Activated CD4-positive, alpha-beta T cell treated with anti-CD3 and anti-CD28 coated beads for 36 hours (primary cell): ENCODE results near the gene CHST9. TPM values are rescaled to one million over a fixed set of nuclear protein-coding genes. Genes with fewer than 3 reads are reported as not detected.
A peak's percentile ranks its signal among the peaks of the same experiment; 100 is the strongest.
"Not testable (repeated sequence)": the region's sequence is repeated elsewhere in the genome, so short reads cannot be mapped to it uniquely, and the experiment has no call there.

Source experiments
- ATAC-seq: fragments of 200-7000 bp; cut with Tn5 transposase; one replicate; pipeline ENCODE4 v1.10.0; 2021; ENCODE audit warnings: mild to moderate bottlenecking, moderate library complexity
- CTCF ChIA-PET: fragments of 350-600 bp; sonication (Branson Sonifier 250); formaldehyde crosslinking; loops from one replicate; lab custom pipeline; 2021; ENCODE audit warnings: antibody characterized with exemption; lab: Charles Lee
- POLR2A ChIA-PET: fragments of 350-600 bp; sonication (Branson Sonifier 250); formaldehyde crosslinking; loops from one replicate; lab custom pipeline; 2021; ENCODE audit warnings: antibody characterized with exemption, inconsistent platforms; lab: Charles Lee
- DNase-seq: peaks from one replicate; pipeline ENCODE4 v3.0.0-alpha.2; 2020
- H3K27ac Mint-ChIP-seq: one replicate; pipeline ENCODE4 v1.8.0; 2021; ENCODE audit warnings: mixed read lengths
- H3K27me3 Mint-ChIP-seq: one replicate; pipeline ENCODE4 v1.8.0; 2021; ENCODE audit warnings: mixed read lengths
- H3K36me3 Mint-ChIP-seq: one replicate; pipeline ENCODE4 v1.8.0; 2021; ENCODE audit warnings: low read depth, mixed read lengths
- H3K4me1 Mint-ChIP-seq: one replicate; pipeline ENCODE4 v1.8.0; 2021; ENCODE audit warnings: mixed read lengths
- H3K4me3 Mint-ChIP-seq: one replicate; pipeline ENCODE4 v1.8.0; 2021; ENCODE audit warnings: mild to moderate bottlenecking, moderate library complexity, mixed read lengths
- H3K9me3 Mint-ChIP-seq: one replicate; pipeline ENCODE4 v1.8.0; 2021; ENCODE audit warnings: low read depth, mixed read lengths
- intact Hi-C, 2 experiments: fragments of 100-400 bp; cut with DNase I in 1 of 2; cut with micrococcal nuclease in 1 of 2; formaldehyde crosslinking; loops; one replicate each; pipeline versions ENCODE4 v1.14.2 to v1.15.1; 2022 to 2024; cut with DNase I, micrococcal nuclease
- total RNA-seq, 2 experiments: library from RNA; stranded (reverse); gene quantifications; one replicate each; pipeline ENCODE4 v1.2.3, GENCODE V29; 2021

The CHST9 gene
- total RNA-seq, 2 experiments from 2014 or later, result not detected

DNA sequence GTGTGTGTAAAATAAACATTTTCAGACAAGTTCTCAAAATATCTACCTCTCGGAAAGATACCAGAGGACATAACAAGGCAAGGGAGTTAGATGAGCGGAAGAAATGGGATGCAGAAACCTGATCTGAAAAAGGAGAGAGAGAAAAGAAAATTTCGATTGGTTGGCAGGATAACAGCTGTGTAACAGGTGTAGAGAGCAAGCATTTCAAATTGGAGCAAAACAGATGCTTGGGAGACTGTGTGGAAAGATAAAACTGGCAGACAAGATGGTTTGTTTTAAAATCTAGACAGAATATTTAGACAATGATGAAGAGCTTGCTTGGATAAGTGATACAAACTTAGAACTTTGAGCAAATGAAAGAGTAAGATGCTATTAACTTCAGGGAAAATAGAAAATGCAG is 20.2 kb downstream of the CHST9 start:
- Mint-ChIP-seq H3K27me3 (no peaks in the 10 kb centered on the region), H3K4me1 (no peaks in the 10 kb centered on the region), H3K4me3 (no peak overlapping the region), H3K27ac (no peak overlapping the region), H3K36me3 (no peaks in the 10 kb centered on the region), H3K9me3 (peaks cover 20% of the 10 kb centered on the region)
- POLR2A ChIA-PET, result no interaction called here
- CTCF ChIA-PET, result no interaction called here
- intact Hi-C loops, result no loop called here
- DNase-seq, result no peak
- no peak for ATAC-seq

DNA sequence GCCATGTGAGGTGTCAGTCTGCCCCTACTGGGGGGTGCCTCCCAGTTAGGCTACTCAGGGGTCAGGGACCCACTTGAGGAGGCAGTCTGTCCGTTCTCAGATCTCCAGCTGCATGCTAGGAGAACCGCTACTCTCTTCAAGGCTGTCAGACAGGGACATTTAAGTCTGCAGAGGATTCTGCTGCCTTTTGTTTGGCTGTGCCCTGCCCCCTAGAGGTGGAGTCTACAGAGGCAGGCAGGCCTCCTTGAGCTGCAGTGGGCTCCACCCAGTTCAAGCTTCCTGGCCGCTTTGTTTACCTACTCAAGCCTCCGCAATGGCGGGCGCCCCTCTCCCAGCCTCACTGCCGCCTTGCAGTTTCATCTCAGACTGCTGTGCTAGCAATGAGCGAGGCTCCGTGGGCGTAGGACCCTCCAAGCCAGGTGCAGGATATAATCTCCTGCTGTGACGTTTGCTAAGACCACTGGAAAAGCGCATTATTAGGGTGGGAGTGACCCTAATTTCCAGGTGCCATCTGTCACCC is 21.9 kb downstream of the CHST9 start:
- CTCF ChIA-PET, H3K4me1 Mint-ChIP-seq, H3K36me3 Mint-ChIP-seq, H3K4me3 Mint-ChIP-seq, POLR2A ChIA-PET, intact Hi-C loops, ATAC-seq, H3K27ac Mint-ChIP-seq, H3K27me3 Mint-ChIP-seq: not testable (repeated sequence)
- H3K9me3 Mint-ChIP-seq, result peaks cover 20% of the 10 kb centered on the region
- peak; percentile 5 for DNase-seq

GRCh38 chr18:27149240-27149639 is 35.9 kb downstream of the CHST9 start:
- H3K4me3 Mint-ChIP-seq, DNase-seq, intact Hi-C loops, H3K27ac Mint-ChIP-seq, CTCF ChIA-PET, ATAC-seq, H3K36me3 Mint-ChIP-seq, H3K4me1 Mint-ChIP-seq, H3K27me3 Mint-ChIP-seq, POLR2A ChIA-PET: not testable (repeated sequence)
- peaks cover 23% of the 10 kb centered on the region for H3K9me3 Mint-ChIP-seq

DNA sequence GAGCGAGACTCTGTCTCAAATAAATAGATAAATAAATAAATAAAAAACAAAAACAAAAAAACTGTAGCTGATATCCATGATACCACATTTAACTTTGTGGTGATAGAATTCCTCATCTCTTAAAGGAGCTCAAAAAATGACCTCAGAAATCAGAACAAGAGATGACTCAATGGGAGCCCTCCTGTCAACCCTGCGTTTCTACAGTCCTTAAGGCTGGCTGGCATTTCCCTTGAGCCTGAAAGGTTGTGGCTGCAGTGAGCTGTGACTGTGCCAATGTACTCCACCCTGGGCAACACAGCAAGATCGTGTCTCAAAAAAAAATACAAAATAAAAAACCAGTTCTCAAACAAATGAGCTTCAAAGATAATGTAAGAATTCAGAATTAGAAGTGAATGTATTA is 40.4 kb downstream of the CHST9 start:
- ChIA-PET CTCF (no interaction called here), POLR2A (no interaction called here)
- ATAC-seq (no peak), DNase-seq (no peak)
- H3K9me3 Mint-ChIP-seq, result peaks cover 10% of the 10 kb centered on the region
- H3K27ac Mint-ChIP-seq, result no peak overlapping the region
- H3K4me3 Mint-ChIP-seq, result no peak overlapping the region
- H3K4me1 Mint-ChIP-seq, result no peaks in the 10 kb centered on the region
- no peaks in the 10 kb centered on the region for H3K36me3 Mint-ChIP-seq
- intact Hi-C loops, result no loop called here
- no peaks in the 10 kb centered on the region for H3K27me3 Mint-ChIP-seq

- POLR2A ChIA-PET, result no interaction called here
- no peak for ATAC-seq
These were observed 41.4 kb downstream of the CHST9 start for GRCh38 chr18:27143580-27144287.

GRCh38 chr18:27142891-27143290 is 42.2 kb downstream of the CHST9 start:
- no peak overlapping the region for H3K27ac Mint-ChIP-seq
- DNase-seq, result no peak
- no peaks in the 10 kb centered on the region for H3K4me1 Mint-ChIP-seq
- POLR2A ChIA-PET, result no interaction called here
- no peaks in the 10 kb centered on the region for H3K36me3 Mint-ChIP-seq
- no peak for ATAC-seq
- peaks cover 7% of the 10 kb centered on the region for H3K9me3 Mint-ChIP-seq
- H3K4me3 Mint-ChIP-seq, result no peak overlapping the region
- CTCF ChIA-PET, result no interaction called here
- no peaks in the 10 kb centered on the region for H3K27me3 Mint-ChIP-seq
- intact Hi-C loops, result no loop called here

More at GRCh38 chr18:27143580-27144287, 41.4 kb downstream of the CHST9 start:
- no peaks in the 10 kb centered on the region for H3K36me3 Mint-ChIP-seq
- H3K4me1 Mint-ChIP-seq, result no peaks in the 10 kb centered on the region
- intact Hi-C loops, result no loop called here
- H3K4me3 Mint-ChIP-seq, result no peak overlapping the region
- no peak overlapping the region for H3K27ac Mint-ChIP-seq
- no peaks in the 10 kb centered on the region for H3K27me3 Mint-ChIP-seq
- CTCF ChIA-PET, result no interaction called here
- peaks cover 7% of the 10 kb centered on the region for H3K9me3 Mint-ChIP-seq
- DNase-seq, result no peak

DNA sequence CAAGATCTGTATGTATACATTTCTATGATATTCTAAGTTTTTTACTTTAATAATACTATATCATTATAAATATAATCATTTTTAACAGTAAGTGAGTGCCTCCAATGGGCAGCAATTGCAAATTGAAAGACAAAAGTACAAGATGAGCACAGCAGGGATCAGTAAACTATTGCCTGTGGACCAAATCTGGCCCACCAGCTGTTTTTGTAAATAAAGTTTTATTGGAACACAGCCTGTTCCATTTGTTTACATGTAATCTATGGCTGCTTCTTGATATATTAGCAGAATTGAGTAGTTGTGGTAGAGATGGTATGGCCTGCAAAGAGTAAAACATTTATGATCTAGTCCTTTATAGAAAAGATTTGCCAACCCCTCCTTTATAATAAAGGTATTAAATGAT is 43.2 kb downstream of the CHST9 start:
- CTCF ChIA-PET, result no interaction called here
- Mint-ChIP-seq H3K4me3 (no peak overlapping the region), H3K4me1 (no peaks in the 10 kb centered on the region), H3K27me3 (no peaks in the 10 kb centered on the region), H3K9me3 (peaks cover 2% of the 10 kb centered on the region), H3K36me3 (no peaks in the 10 kb centered on the region), H3K27ac (no peak overlapping the region)
- POLR2A ChIA-PET, result no interaction called here
- ATAC-seq (no peak), DNase-seq (no peak)
- intact Hi-C loops, result no loop called here

- Mint-ChIP-seq H3K27me3 (no peaks in the 10 kb centered on the region), H3K4me1 (no peaks in the 10 kb centered on the region), H3K9me3 (peaks cover 2% of the 10 kb centered on the region), H3K27ac (no peak overlapping the region), H3K4me3 (no peak overlapping the region), H3K36me3 (no peaks in the 10 kb centered on the region)
- DNase-seq (no peak), ATAC-seq (no peak)
- CTCF ChIA-PET, result interaction anchor here (0.6 kb wide), 1 partner anchor 19 kb away, joined by 3 read pairs; no protein-coding TSS in a partner anchor
- intact Hi-C loops, result no loop called here
- POLR2A ChIA-PET, result no interaction called here
These were observed 47.0 kb downstream of the CHST9 start for GRCh38 chr18:27138079-27138478.

- Mint-ChIP-seq H3K27me3 (no peaks in the 10 kb centered on the region), H3K27ac (no peak overlapping the region), H3K4me1 (no peaks in the 10 kb centered on the region), H3K36me3 (no peaks in the 10 kb centered on the region), H3K4me3 (no peak overlapping the region), H3K9me3 (peaks cover 2% of the 10 kb centered on the region)
- ChIA-PET POLR2A (no interaction called here), CTCF (no interaction called here)
- DNase-seq (no peak), ATAC-seq (no peak)
- intact Hi-C loops, result no loop called here
These were observed 48.9 kb downstream of the CHST9 start for GRCh38 chr18:27136208-27136535.

GRCh38 chr18:27135504-27136207 is 49.5 kb downstream of the CHST9 start:
- Mint-ChIP-seq H3K4me1 (no peaks in the 10 kb centered on the region), H3K36me3 (no peaks in the 10 kb centered on the region), H3K4me3 (no peak overlapping the region), H3K9me3 (peaks cover 2% of the 10 kb centered on the region), H3K27ac (no peak overlapping the region), H3K27me3 (no peaks in the 10 kb centered on the region)
- DNase-seq (no peak), ATAC-seq (no peak)
- POLR2A ChIA-PET, result no interaction called here
- intact Hi-C loops, result no loop called here
- CTCF ChIA-PET, result no interaction called here

DNA sequence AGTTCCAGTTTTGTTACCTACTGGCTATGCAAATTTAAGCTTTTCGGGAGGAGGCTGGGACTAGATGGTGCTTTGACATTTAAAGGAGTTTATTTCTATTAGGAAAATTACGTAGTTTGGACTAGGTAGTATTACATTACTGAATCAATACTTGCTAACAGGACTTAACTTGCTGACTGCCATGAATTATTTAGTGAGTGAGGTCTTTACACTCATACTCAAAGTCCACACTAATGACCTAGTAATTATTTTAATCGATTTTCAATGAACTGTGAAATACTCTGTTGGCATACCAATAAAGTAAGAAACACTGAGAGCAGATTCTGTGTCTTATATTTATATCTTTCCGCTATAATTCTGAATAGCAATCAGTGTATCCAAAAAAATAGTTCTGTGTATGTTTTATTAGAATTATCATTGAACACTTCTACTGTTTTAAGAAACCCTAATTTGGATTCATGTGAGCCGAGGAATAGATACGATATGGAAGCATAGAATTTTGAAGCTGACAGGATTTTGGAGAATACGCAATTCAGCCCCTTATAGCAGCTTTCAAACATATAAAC is 55.0 kb downstream of the CHST9 start:
- no peaks in the 10 kb centered on the region for H3K4me1 Mint-ChIP-seq
- DNase-seq, result no peak
- POLR2A ChIA-PET, result no interaction called here
- no peak overlapping the region for H3K27ac Mint-ChIP-seq
- intact Hi-C loops, result no loop called here
- H3K36me3 Mint-ChIP-seq, result no peaks in the 10 kb centered on the region
- no peaks in the 10 kb centered on the region for H3K27me3 Mint-ChIP-seq
- no peak for ATAC-seq
- no peaks in the 10 kb centered on the region for H3K9me3 Mint-ChIP-seq
- CTCF ChIA-PET, result no interaction called here
- no peak overlapping the region for H3K4me3 Mint-ChIP-seq

- no peaks in the 10 kb centered on the region for H3K4me1 Mint-ChIP-seq
- H3K9me3 Mint-ChIP-seq, result peaks cover 1% of the 10 kb centered on the region
- no peak for ATAC-seq
- no peaks in the 10 kb centered on the region for H3K36me3 Mint-ChIP-seq
- H3K27me3 Mint-ChIP-seq, result no peaks in the 10 kb centered on the region
- POLR2A ChIA-PET, result no interaction called here
- no peak overlapping the region for H3K4me3 Mint-ChIP-seq
- DNase-seq, result no peak
- CTCF ChIA-PET, result interaction anchor here (0.7 kb wide), 1 partner anchor 11 kb away, joined by 3 read pairs; no protein-coding TSS in a partner anchor
- intact Hi-C loops, result no loop called here
- H3K27ac Mint-ChIP-seq, result no peak overlapping the region
These were observed 60.9 kb downstream of the CHST9 start for GRCh38 chr18:27124196-27124595.
